22Rv1 (cell line): Measurements from ENCODE around the gene TBC1D8B.

Source experiments
- H3K27ac ChIP-seq: fragments of 450-650 bp; 2 replicates; pipeline ENCODE4 v1.5.1; 2017
- ZFX ChIP-seq: fragments of 450-650 bp; IDR thresholded peaks from 2 replicates; pipeline ENCODE4 v1.6.1; 2017; ENCODE audit warnings: antibody characterized with exemption, borderline replicate concordance
- TF ChIP-seq, protein P1 (sequence below): fragments of 450-650 bp; IDR thresholded peaks from 2 replicates; pipeline ENCODE4 v1.5.1; 2017; ENCODE audit warnings: mild to moderate bottlenecking

Gene TBC1D8B

DNA sequence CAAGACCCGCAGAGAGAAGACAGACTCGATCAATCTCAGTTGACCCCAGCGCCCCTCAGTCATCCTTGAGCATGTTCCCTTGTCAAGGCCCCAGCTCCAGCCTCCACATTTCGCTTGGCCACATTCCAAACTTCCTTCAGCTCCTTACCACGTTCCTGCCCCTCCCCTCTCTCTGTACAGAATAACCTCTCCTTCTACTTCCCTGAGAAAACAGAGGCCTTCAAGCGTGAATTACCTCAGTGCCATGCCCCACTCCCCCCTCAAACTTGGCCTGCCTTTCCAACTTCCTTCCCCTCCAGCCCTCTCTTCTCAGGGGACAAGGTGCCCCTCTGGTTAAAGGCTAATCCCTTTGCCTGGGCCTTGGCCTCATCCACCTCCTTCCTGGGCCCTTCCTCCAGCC is 103.9 kb downstream of the TBC1D8B start:
- no peak overlapping the region for H3K27ac ChIP-seq
- TF ChIP-seq ZFX, result no peak
- TF ChIP-seq, protein P1, sequence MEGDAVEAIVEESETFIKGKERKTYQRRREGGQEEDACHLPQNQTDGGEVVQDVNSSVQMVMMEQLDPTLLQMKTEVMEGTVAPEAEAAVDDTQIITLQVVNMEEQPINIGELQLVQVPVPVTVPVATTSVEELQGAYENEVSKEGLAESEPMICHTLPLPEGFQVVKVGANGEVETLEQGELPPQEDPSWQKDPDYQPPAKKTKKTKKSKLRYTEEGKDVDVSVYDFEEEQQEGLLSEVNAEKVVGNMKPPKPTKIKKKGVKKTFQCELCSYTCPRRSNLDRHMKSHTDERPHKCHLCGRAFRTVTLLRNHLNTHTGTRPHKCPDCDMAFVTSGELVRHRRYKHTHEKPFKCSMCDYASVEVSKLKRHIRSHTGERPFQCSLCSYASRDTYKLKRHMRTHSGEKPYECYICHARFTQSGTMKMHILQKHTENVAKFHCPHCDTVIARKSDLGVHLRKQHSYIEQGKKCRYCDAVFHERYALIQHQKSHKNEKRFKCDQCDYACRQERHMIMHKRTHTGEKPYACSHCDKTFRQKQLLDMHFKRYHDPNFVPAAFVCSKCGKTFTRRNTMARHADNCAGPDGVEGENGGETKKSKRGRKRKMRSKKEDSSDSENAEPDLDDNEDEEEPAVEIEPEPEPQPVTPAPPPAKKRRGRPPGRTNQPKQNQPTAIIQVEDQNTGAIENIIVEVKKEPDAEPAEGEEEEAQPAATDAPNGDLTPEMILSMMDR, result no peak

DNA sequence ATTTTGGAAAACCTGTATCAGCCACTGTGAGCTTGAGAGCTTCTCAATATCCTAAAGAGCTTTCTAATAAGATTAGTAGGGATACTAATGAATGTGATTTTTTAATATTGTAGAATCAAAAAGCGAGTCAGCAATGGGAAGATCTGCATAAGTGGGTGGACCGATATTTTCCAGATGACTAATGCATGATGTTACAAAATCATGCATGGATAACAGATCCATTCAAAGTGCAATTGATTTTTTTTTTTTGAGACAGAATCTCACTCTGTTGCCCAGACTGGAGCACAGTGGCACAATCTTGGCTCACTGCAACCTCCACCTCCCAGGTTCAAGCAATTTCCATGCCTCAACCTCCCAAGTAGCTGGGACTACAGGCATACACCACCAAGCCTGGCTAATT is 110.4 kb downstream of the TBC1D8B start:
- TF ChIP-seq ZFX, result no peak

DNA sequence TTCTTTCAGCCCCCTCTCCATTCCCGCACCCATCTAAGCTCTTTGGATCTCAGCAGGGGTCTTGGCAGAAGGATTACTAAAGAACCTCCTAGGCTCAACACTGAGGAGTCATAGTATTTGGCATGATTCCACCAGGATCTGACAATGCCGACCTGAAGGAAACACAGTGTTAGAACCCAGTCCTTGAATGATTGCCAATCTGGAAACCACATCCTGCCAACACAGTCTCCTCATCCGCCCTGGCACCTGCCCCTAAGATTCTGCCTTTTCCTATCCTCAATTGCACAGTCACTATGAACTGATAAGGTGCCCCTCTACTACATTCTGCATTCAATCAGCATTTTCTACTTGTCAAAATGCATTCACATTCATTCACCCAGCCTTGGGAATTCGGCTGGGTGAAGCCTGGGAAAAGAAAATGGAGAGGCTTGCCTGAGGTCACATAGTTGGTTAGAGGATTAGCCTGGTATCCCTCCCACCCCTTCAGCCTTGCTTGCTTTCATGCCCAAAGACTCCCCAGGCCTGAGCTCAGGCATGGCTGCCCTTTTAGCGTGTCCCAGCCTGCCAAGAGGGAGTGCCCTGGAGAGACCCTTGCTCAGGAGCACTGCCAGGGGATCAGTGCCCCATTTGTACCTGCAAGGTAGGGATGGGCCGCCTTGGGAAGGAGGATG is 115.5 kb downstream of the TBC1D8B start:
- TF ChIP-seq ZFX, result no peak
- TF ChIP-seq, protein P1, result no peak
- H3K27ac ChIP-seq, result no peak overlapping the region

More for the DNA sequence above, 110.4 kb downstream of the TBC1D8B start:
- H3K27ac ChIP-seq, result no peak overlapping the region

DNA sequence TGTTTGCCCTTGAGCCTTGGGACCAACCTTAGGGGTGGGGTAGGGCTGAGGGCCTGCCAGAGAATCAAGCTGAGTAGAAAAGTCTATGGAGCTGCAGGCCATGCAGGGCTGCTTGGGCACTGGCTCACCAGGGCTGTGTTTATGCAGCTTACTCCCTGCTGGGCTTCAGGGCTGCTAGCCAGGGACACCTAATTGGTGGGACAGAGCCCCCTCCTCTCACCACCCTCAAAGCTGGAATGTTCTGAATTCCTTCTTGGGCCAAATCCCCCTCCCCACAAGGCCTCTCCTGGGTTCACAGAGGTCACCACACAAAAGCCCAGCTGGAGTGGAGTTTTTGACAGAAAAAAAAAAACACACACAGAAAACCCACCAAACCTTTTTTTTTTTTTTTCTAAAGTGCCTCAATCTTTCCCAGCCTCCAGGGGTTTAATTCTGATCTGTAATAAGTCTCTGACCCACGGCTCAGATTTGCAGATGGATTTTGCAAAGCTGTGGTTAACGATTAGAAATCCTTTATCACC is 117.5 kb downstream of the TBC1D8B start, which contains the start of gene CLDN2:
CLDN2 (plus strand) TSS at position 471 of the 521 bp plus-strand sequence. CDS start 7,827 bp downstream, outside the sequence.
- no peak within 1 kb of the TSS for H3K27ac ChIP-seq
- TF ChIP-seq ZFX, result no peak
- TF ChIP-seq, protein P1, result no peak

DNA sequence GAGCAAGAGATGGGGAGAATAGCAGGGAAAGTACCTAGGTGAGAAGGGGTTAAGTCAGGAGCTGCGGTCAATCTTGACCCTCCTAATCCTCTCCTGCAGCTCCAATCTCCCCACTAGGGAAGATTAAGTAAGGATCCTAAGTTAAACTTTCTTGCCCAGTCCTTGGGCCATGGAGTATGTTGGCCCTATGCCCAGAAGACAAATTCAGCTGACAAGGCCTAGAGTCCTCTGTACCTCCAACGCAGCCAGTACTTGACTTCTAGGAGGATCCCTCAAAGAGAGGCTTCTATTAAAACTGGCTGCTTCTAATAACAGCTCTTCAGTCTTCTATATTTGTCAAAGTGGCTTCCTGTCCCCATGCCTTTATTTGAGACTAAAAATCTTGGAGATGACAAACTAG is 119.2 kb downstream of the TBC1D8B start:
- no peak overlapping the region for H3K27ac ChIP-seq
- TF ChIP-seq, protein P1, result no peak
- TF ChIP-seq ZFX, result no peak
